CD4-positive, alpha-beta T cell treated with Interleukin-21 for 1 hour (primary cell): Measurements from ENCODE around the gene S100A12.
"Not testable (repeated sequence)": the region's sequence is repeated elsewhere in the genome, so short reads cannot be mapped to it uniquely, and the experiment has no call there.

Experiments used
- DNase-seq: peaks from one replicate; pipeline ENCODE4 v3.0.0-alpha.2; 2020

Gene S100A12

DNA sequence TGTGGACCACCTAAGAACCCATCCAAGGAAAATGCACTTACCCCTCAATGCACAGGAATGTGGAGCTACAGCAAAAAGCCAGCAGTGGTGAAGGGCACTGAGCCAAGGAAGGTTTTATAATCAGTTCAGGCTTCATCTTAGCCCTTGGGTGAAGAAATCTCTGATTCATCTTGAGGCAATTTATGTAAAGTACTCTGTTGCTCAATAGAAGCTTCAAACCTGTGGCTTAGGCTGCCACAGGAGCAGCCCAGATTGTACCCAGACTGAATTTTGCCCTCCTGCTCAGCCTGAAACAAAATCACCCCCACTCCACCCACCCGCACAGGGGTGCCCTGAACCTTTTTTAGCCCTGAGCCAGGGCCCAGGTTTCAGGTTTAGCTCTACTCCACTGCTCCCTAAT lies at the start of gene S100A12:
S100A12 (minus strand) TSS at position 111 of the 400 bp plus-strand sequence. CDS start 1,029 bp downstream, outside the sequence.
- DNase-seq, result no peak

DNA sequence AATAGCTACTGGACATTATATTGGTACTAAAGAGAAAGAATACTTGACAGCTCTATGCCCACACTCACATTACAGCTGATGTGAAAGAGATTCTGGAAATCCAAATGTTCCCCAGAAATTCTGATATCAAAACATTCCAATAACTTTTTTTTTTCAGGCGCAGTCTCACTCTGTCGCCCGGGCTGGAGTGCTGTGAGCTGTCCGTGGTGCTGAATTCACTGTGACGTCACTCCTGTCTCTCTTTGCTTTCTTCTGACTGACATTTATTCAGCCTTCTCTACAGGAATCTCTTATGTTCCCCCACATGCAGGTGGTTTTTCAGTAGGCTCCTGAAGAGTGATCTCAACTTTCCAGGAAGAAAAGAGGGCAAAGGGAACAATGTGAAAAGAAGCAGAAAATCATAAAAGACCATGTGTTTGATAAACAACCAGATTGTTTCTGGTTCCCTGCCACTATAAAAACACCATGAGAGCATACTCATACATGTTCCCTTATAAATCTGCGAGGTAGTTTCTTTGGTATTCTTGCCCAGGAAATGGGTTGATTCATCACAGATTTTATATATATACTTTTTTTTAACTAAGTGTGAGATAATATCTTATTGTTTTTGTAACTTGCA lies 47.1 kb upstream of the S100A12 start:
- DNase-seq, result peak; percentile 58

DNA sequence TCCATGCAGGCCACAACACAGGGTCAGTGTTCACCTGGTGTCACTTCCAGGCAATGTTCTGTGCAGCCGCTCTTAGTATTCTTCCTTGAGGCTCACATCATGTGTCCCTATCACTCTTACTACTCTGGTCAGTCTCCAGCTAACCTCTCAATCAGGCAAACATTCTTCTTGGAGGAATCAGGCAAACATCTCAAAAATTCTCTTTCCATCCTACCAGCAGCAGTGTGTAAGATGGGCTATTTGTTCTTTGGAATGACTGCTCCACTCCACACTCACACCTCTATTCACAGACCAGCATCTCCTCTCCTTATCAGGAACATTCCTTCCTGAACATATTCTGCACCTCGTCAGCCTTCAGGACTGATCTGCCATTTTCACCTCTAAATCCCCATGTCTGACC lies 44.9 kb upstream of the S100A12 start:
- no peak for DNase-seq

DNA sequence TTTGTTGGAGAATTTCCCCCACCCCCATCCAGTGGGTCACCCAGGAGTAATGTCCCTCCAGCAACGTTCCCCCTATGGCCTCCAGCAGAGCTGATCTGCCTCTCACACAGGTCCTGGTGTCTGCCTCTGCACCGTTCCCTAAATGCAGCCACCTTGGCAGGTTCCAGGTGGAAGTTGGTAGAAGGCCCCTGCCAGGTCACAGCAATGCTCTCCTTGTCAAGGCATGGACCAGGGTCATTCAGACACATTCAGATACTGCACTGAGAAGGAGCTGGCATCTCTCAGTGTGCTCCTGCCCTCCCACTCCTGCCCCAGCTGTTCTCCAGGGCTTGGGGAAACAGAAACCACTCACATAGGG lies 44.0 kb upstream of the S100A12 start:
- not testable (repeated sequence) for DNase-seq

DNA sequence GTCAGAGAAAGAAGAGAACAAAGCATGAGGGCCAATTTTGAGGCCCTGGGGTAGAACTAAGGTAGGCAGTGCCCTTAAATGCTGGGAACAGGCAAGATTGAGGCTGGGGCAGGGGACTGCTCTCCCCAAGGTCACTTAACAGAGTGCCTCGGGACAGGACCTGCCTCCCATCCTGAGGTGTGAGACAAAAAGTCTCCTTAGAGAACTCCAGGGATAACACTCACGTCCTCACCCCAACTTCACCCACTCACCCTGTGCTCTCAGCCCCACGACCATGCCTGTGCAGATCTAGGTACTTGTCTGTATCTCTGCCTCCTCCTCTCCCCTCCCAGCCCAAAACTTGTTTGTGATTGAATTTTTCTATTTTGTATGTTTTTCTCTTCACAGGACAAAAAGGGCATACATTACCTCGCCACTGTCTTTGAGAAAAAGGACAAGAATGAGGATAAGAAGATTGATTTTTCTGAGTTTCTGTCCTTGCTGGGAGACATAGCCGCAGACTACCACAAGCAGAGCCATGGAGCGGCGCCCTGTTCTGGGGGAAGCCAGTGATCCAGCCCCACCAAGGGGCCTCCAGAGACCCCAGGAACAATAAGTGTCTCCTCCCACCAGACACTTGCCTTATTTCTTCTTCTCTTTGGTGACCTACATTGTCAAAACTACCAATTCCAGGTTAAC lies 43.5 kb upstream of the S100A12 start:
- not testable (repeated sequence) for DNase-seq

DNA sequence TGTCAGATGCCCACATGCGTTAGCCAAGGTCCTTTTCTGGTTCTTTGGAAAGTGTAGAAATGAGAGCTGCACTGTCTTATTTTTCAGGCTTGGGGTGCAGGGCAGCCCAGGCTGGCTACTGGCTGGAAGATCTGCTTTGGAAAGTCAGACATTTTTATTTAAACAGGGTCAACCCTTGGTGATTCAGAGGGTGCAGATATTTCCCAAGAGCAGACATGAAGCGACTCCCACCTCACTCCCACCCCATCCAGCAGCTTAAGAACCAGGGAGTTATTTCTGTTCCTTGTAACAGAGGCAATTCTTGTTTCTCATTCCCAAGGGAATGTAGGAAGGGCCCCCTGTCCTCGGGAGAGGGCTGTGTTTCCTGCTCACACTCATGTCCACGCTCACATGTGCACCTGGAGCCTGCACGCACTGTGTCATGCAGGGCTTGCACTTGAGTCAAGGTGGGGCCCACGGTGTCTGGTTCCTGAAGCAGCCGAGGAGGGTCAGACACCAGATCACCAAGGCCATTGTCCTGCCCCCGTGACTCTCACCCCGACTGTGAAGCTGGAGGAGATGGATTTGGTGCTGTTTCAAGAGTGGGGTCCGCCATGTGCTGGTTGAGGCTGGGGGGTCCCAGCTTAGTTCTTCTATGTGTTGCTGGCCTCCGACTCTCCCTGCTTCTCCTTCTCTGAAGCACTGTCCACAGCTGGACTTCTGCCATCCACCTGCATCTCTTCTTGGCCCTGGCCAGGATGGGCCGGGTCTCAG lies 41.9 kb upstream of the S100A12 start:
- no peak for DNase-seq

DNA sequence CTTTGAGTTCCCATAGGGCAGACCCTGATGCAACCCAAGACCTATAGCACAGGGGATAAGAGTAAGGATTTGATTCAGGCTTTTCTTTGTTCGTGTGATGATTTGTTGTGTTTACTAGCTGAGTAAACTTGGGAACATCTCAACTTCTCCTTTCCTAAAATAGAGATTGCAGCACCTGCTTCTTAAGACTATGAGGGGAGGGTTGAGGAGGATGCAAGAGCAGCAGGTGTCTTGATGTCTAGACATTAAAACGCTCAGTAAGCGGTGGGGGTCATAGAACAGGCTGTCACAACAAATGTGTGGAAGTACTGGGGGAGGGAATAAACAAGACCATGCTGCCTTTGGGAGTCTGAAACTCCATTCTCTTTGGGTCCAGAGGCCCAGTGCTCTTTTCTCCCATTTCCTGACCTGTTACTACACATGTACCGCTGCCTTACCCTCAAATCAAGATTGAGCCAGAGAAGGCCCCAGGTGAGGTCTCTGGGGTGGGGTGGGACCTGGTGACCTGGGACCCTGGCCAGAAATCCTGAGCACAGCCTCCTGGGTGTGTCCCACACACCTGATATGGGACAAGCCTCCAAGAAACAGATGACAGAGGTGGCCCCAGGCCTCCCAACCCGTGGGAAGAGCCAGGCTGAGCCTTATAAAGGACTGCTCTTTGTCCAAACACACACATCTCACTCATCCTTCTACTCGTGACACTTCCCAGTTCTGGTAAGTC lies 40.6 kb upstream of the S100A12 start, which contains the start of gene S100A7A:
S100A7A (plus strand) TSS at position 671 of the 721 bp plus-strand sequence. CDS start 1,563 bp downstream, outside the sequence.
- no peak for DNase-seq

DNA sequence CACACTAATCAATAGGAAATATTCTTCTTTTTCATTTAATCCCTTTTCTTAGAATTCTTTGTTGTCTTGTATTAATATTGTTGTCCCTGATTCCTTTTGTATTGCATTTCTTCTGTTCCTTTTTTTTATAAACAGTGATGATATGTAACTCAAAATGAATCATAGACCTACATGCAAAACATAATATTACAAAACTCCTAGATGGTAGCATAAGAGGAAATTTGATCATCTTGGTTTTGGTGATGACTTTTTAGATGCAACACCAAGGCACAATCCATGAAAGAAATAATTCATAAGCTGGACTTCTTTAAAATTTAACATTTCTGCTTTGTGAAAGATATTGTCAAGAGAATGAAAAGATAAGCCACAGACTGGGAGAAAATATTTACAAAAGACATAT lies 38.5 kb upstream of the S100A12 start:
- DNase-seq, result not testable (repeated sequence)

DNA sequence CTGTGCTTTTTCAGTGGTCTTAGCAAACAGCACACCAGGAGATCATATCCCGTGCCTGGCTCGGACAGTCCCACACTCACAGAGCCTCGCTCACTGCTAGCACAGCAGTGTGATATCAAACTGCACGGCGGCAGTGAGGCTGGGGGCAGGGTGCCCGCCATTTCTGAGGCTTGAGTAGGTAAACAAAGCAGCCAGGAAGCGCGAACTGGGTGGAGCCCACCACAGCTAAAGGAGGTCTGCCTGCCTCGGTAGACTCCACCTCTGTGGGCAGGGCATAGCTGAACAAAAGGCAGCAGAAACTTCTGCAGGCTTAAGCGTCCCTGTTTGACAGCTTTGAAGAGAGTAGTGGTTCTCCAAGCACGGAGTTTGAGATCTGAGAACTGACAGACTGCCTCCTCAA lies 31.9 kb upstream of the S100A12 start:
- DNase-seq, result not testable (repeated sequence)

DNA sequence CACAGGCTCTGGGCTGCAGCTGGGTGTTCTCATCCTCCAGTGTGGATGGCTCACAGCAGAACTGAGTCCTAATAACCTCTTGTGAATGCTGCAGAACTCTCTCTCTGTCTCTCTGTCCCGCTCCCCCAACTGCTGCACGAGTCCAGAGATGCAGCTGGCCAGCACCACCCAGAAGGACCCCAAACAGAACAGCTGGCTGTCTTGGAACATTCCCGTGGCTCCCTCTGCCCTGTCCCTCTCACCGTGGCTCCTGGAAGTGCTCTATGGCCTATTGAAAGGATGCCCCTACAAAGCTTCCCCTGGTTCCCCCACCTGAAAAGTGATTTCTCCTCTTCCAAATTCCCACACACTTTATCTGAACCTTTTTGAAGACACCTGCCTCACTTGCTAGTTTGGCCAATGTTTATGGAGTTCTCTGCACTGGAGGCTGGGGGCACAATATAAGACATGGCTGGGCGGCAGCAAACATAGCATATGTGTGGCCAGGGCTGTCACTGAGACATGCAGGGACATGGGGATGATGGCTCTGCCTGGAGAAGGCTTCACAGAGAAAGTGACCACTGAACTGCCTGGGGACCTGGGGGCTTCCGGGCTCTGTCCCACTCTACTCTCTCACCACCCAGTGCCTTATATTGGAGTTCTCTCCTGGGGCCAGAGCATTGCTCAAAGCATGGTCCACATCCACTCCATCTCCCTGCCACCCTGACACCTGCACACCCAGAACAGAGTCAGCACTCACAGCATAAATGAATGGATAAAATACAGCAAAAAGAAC lies 30.6 kb upstream of the S100A12 start:
- DNase-seq, result not testable (repeated sequence)

DNA sequence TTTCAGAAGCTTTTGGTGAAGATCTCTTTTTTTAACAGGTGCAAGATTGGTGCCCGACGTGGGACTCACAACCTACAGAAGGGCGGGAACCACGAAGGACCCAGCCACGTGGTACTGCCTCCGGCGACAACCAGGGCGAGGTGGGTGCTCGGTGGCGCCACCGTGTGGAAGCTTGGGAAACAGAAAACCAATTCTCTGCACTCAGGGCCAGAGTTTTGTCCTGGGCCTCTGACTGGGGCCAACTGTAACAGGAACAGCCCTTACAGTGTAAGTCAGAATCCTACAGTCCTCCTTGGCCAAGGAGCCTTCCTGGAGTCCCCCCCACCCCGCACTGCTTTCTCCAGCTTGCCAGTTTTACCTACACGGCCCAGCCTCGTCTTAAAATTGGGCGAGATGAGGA lies 29.3 kb upstream of the S100A12 start:
- DNase-seq, result peak; percentile 52

DNA sequence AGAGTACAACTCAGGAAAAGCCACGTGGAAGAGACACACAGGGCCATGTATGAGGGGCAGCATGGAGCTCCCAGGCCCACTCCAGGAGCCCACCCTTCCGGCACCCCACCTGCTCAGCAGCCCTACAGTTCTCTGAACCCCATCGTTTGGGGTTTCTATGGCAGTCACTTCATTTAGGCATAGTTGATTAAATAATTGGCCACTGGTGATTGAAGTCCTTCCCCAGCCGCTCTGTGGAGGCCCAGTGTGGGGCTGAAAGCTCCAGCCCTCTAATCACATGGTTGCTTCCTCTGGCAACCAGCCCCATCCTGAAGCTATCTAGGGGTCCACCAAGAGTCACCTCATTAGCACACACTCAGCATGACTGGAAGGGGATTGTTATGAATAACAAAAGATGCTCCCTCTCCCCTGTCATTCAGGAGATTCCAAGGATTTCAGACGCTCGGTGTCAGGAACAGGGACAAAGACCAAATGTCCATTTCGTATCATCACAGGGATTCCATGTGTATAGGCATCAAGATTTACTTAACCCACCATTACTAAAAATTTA lies 28.7 kb upstream of the S100A12 start:
- DNase-seq, result no peak

DNA sequence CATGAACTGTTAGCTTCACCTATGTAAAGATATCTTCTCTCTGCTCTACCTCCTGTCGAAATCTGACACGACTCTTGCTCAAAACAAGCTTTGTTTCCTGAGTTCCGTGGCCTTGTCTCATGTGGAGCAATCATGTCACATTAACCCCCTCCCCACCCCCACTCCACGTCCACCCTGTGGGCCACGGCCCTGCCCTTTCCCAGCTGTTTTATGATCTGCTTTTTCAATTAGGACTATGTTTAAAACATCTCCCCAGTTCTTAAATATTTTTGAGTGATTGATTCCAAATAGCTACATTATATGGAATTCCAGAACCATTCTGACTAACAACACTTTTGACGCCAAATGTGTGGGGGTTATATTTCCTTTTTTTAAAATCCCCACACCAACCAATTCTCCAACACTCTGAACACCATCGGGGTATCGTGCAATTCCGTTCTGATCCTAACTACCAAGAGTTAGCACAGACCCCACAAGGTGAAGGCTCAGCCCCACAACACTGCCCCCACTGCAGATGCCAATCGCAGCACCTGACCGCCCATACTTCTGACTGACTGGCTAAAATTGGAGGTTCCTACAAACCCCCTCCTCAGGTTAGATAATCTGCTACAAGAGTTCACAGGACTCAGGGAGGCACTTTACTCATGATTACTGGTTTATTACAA lies 28.1 kb upstream of the S100A12 start:
- no peak for DNase-seq

DNA sequence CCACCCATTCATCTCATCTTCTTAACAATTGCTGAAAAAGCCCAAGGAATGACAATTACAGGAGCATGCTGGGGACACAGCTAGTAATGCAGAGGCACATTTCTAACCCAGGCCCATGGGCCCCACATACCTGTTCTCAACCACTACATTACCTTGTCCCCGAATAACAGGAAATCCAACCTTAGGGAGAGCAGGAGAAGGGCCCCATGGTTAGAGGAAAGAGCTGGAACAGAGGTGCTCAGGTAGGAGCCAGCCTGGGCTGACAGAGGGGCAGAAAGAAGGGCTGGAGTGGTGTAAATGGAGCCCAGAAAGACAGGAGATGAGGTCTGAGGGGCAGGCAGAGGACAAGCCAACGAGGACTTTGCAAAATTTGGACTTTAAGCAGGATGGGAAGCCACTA lies 26.8 kb upstream of the S100A12 start:
- no peak for DNase-seq

DNA sequence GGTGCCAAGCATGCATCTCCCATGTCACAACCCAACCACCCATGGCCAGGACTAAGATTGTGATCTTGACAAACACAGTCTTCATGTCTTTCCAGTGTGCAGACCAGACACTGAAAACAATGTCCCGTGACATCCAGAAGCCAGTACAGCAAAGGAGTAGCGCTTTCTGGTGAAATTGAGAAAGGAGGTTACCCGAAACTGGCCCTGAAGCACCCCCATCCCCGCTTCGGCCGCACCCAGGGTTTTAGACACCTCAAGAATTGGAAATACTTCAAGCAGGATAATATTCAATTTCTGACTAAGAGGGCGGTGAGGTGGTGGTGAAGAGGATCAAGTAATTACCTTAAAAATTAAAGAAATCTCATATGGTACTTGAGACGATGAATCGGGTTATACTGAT lies 26.0 kb upstream of the S100A12 start:
- no peak for DNase-seq

DNA sequence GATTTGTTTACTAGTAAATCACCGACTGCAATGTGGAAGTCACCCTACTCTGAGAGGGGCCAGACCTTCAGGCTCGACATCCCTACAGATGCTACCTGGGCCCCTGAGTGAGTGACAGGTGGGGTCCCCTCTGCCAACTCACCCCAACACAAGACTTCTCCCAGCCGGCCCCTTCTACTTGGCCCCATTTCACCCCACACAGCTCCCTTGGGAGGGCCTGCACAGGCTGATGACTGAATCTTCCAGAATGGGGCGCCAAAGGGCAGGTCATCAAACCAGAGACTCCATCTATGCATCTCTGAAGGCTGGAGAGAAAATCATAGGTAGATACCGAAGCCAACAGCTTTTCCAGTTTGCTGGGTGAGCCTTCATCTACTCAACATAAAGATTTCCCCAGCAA lies 24.8 kb upstream of the S100A12 start:
- no peak for DNase-seq

DNA sequence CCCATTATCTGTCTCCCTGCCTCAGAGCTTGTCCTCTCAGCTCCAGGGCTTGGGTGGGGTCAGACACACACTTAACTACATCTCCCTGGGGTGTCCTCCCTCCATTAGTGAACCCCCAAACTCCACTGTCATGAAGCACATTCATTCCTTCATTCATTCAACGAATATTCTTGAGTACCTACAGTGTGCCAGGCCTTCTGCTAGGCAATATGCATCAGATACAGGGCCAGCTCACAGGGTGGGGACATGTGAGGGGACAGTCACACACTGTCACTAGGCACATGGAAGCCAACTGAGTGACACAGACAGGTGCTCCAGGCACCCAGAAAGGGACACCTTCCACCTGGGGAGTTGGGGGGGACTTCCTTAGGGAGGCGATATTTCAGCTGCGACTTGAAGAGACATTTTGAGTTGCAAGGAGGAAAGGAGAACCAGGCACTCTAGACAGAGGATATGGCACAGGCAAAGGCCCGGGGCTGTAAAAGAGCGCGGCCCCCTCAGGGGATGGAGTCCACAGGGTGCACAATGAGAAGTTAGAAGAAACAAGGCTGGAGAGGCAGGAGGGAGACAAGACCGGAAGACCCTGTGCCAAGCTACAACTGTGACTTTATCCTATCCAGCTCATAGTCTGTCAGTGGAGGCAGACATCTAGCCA lies 24.1 kb upstream of the S100A12 start:
- no peak for DNase-seq

DNA sequence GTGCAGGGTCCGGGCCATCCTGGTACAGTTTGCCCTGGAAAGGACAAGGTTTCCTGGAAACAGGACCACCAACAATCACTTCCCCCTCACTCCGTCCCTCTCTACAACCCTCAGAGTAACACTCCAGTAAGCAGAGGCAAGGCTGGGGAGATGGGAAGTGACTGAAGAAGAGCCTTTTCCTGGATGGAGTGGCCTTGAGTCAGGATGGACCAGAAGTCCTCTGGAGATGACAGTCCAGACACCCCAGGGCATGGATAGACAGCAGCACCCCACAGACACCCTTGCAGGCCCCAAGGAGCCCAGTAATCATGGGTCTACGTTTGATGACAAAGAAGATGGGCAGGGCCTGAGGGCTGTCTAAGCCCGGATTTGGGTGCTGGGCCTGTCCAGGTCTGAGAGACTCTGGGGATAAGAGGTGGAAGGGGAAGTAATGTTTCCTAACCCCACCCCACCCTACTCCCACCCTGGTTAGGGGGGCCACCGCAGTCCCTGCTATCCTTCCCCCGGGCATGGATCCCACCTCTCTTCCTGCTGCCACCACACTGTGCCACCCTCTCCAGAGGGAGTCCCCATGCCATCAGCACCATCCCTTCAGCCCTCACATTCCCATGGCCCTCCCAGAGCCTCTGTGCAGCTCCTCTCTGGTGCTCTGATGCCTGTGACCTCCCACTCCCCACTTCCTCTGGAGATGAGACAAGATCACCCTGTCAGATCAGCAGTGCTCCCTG lies 22.7 kb upstream of the S100A12 start:
- DNase-seq, result no peak

DNA sequence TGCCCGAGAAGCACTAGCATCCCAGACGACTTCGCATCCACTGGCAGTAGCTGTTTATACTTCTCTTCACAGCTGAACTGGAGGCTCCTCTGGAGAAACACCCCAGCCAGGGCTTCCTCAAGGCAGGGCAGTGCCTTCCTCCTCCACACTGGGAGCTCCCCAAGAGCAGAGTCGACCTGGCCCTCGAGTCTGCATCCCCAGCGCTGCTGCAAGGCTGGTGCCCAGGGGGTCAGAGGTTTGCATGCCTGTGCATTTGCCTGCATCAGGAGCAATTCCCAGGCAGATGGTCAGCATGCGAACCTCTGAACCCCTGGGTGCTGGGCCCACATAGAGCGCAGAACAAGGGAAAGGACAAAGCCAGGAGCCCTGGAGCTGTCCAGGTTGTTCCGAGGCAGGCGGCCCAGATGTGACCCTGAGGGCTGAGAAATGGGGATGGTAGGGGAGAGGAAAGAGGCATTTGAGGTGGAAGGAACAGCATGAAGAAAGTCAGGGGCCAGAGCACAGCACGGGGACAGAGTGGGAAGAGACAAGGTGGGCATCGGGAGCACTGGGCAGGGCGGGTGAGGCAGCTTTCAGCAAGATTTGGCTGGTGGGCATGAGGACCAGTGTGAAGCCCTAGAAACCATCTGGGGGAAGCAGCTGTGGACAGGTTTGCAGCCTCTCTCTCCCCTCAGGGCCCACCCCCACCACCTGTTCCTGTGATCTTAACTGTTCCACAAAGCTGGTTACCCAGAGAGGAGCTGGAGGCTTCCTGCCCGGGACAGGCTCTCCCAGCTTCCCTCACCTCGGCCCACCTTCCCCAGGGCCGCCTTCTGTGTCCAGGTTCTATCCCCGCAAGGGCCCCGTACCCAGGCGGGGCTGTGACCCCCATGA lies 21.9 kb upstream of the S100A12 start:
- no peak for DNase-seq
